K562 (cell line): ENCODE measurements around the gene GRK4. TPM values are rescaled to one million over a fixed set of nuclear protein-coding genes. Genes with fewer than 3 reads are reported as not detected.

ENCODE experiments used
- ATAC-seq: fragments of 200-7000 bp; cut with Tn5 transposase; 3 replicates; pipeline ENCODE4 v1.9.1; 2020; ENCODE audit warnings: moderate library complexity
- BruUV-seq: library from RNA; stranded (reverse); fragments of 400-500 nt; replicated peaks from 2 replicates; lab custom pipeline; 2021; lab: Mats Ljungman, UMichigan
- CTCF ChIA-PET: fragments of 300-600 bp; formaldehyde crosslinking; extraction: SDS; loops from one replicate; lab custom pipeline; 2021; ENCODE audit warnings: low intra/inter-chr PET ratio; lab: Yijun Ruan, JAX
- POLR2A ChIA-PET: fragments of 300-600, 350-650 bp; sonication (Branson Sonifier 250); formaldehyde crosslinking; extraction: SDS; loops from one replicate; lab custom pipeline; 2021; ENCODE audit warnings: antibody characterized with exemption, inconsistent platforms; lab: Yijun Ruan, JAX
- DNase-seq, 4 experiments: peaks; one replicate each; pipeline versions ENCODE4 v3.0.0 to v3.0.0-alpha.2; 2011 to 2018; ENCODE audit warnings: low spot score in 3 of 4, mixed read lengths in 3 of 4; ENCODE audit errors: extremely low read depth in 1 of 4
- FAIRE-seq: peaks from 2 replicates; lab custom pipeline; 2011; peaks lifted over from hg19 to GRCh38; lab: Jason Lieb, UNC
- H2AFZ ChIP-seq: 2 replicates; pipeline ENCODE4 v1.6.0; 2011; ENCODE audit warnings: low read depth, low read length, control low read depth, inconsistent platforms
- H3K27ac ChIP-seq: fragments of 200-600 bp; 3 replicates; pipeline ENCODE4 v1.8.0; 2011; ENCODE audit warnings: low read depth, mild to moderate bottlenecking, control low read depth, inconsistent platforms, low read length, moderate library complexity, mixed read lengths; ENCODE audit errors: extremely low read depth
- H3K27me3 ChIP-seq, 2 experiments: fragments of 300-600 bp in 1 of 2; 2 replicates in 1 of 2; 3 replicates in 1 of 2; pipeline versions ENCODE4 v1.6.0 to v1.8.0; 2011; ENCODE audit warnings: inconsistent platforms in 2 of 2, low read length in 2 of 2, mild to moderate bottlenecking in 1 of 2, mixed read lengths in 1 of 2, moderate library complexity in 1 of 2; ENCODE audit not compliant: control insufficient read depth in 2 of 2, insufficient read depth in 2 of 2
- H3K36me3 ChIP-seq: fragments of 300-600 bp; 3 replicates; pipeline ENCODE4 v1.8.0; 2011; ENCODE audit warnings: mild to moderate bottlenecking, low read length, inconsistent platforms; ENCODE audit not compliant: control insufficient read depth, insufficient read depth
- H3K4me1 ChIP-seq, 2 experiments: fragments of 200-600 bp in 1 of 2; replicated peaks in 1 of 2; 2 replicates in 1 of 2; 3 replicates in 1 of 2; pipeline versions ENCODE4 v1.5.1 to v1.8.0; 2011; ENCODE audit warnings: inconsistent platforms in 2 of 2, low read length in 2 of 2, mild to moderate bottlenecking in 1 of 2, mixed read lengths in 1 of 2, moderate library complexity in 1 of 2; ENCODE audit not compliant: control insufficient read depth in 2 of 2, insufficient read depth in 2 of 2
- H3K4me2 ChIP-seq: 2 replicates; pipeline ENCODE4 v1.6.1; 2011; ENCODE audit warnings: low read length, control low read depth, inconsistent platforms, mixed read lengths; ENCODE audit not compliant: insufficient read depth
- H3K4me3 ChIP-seq: fragments of 200-600 bp; sonication (generic), shearing (Covaris generic); 2 replicates; pipeline ENCODE4 v1.5.1; 2016; ENCODE audit warnings: control low read depth, inconsistent platforms
- H3K79me2 ChIP-seq: fragments of 200-600 bp; 3 replicates; pipeline ENCODE4 v1.8.0; 2011; ENCODE audit warnings: low read length, inconsistent platforms; ENCODE audit not compliant: control insufficient read depth, insufficient read depth
- H3K9ac ChIP-seq, 2 experiments: 2 replicates each; pipeline versions ENCODE4 v1.6.0 to v1.6.1; 2011; ENCODE audit warnings: low read depth in 2 of 2, low read length in 2 of 2, control low read depth in 1 of 2, inconsistent platforms in 1 of 2, mild to moderate bottlenecking in 1 of 2, mixed read lengths in 1 of 2; ENCODE audit not compliant: insufficient read depth in 1 of 2
- H3K9me1 ChIP-seq: one replicate; pipeline ENCODE4 v1.6.0; 2011; ENCODE audit warnings: inconsistent platforms, mild to moderate bottlenecking, low read length, moderate library complexity; ENCODE audit not compliant: control insufficient read depth, insufficient read depth
- H3K9me3 ChIP-seq: replicated peaks from 2 replicates; pipeline ENCODE4 v1.5.1; 2011; ENCODE audit warnings: low read depth, low read length, inconsistent platforms; ENCODE audit not compliant: control insufficient read depth, insufficient read depth
- H4K20me1 ChIP-seq: replicated peaks from 2 replicates; pipeline ENCODE4 v1.6.1; 2011; ENCODE audit warnings: low read length, inconsistent platforms, mixed read lengths; ENCODE audit not compliant: control insufficient read depth, insufficient read depth
- E4F1 ChIP-seq: fragments of 250-450 bp; sonication (Bioruptor Pico); IDR thresholded peaks from 2 replicates; pipeline ENCODE4 v1.5.0; 2021; ENCODE audit warnings: mild to moderate bottlenecking, borderline replicate concordance
- EGR1 ChIP-seq: fragments of 450-650 bp; conservative IDR thresholded peaks from 2 replicates; pipeline ENCODE4 v1.6.1; 2017; ENCODE audit warnings: mild to moderate bottlenecking
- ELF4 ChIP-seq: fragments of 450-650 bp; formaldehyde crosslinking; IDR thresholded peaks from 2 replicates; pipeline ENCODE4 v1.4.0; 2022; ENCODE audit warnings: missing genetic modification characterization
- EWSR1 ChIP-seq: fragments of 450-650 bp; IDR thresholded peaks from 2 replicates; pipeline ENCODE4 v1.6.1; 2018; ENCODE audit warnings: borderline replicate concordance, mild to moderate bottlenecking, low read depth, moderate library complexity; ENCODE audit not compliant: partially characterized antibody
- FOXP1 ChIP-seq: sonication (generic); formaldehyde crosslinking; IDR thresholded peaks from 2 replicates; pipeline ENCODE4 v1.8.0; 2022; ENCODE audit warnings: mild to moderate bottlenecking, missing genetic modification reagents
- HDAC8 ChIP-seq: fragments of 450-650 bp; IDR thresholded peaks from 2 replicates; pipeline ENCODE4 v1.6.1; 2016; ENCODE audit warnings: mild to moderate bottlenecking, missing genetic modification characterization, moderate library complexity, missing compliant biosample characterization
- KAT7 ChIP-seq: sonication (generic); formaldehyde crosslinking; IDR thresholded peaks from 2 replicates; pipeline ENCODE4 v1.8.0; 2022; ENCODE audit warnings: missing genetic modification reagents, mild to moderate bottlenecking, borderline replicate concordance
- KDM5B ChIP-seq: fragments of 200-600 bp; sonication (generic); IDR thresholded peaks from 2 replicates; pipeline ENCODE4 v1.6.1; 2012; ENCODE audit warnings: low read depth, mild to moderate bottlenecking, moderate library complexity, low read length, control low read depth, inconsistent platforms; ENCODE audit not compliant: insufficient replicate concordance
- POLR2A ChIP-seq: fragments of 450-650 bp; conservative IDR thresholded peaks from 2 replicates; pipeline ENCODE4 v1.6.1; 2016
- SMARCA5 ChIP-seq: fragments of 450-650 bp; IDR thresholded peaks from 2 replicates; pipeline ENCODE4 v1.6.1; 2016
- SREBF1 ChIP-seq: fragments of 150-350 bp; IDR thresholded peaks from 2 replicates; pipeline ENCODE4 v1.6.1; 2014; ENCODE audit warnings: antibody characterized with exemption, low read depth, low read length, borderline replicate concordance
- SUPT5H ChIP-seq: fragments of 450-650 bp; IDR thresholded peaks from 2 replicates; pipeline ENCODE4 v1.6.1; 2016
- TAF7 ChIP-seq: fragments of 450-650 bp; IDR thresholded peaks from 2 replicates; pipeline ENCODE4 v1.6.1; 2016; ENCODE audit warnings: missing genetic modification characterization, missing compliant biosample characterization
- TEAD1 ChIP-seq, 2 experiments: fragments of 450-650 bp in 1 of 2; sonication (generic) in 1 of 2; formaldehyde crosslinking; IDR thresholded peaks; 2 replicates each; pipeline versions ENCODE4 v1.4.0 to v1.8.0; 2020 to 2022; ENCODE audit warnings: mild to moderate bottlenecking in 2 of 2, missing genetic modification reagents in 1 of 2
- ZNF175 ChIP-seq: fragments of 200-800 bp; sonication (Bioruptor generic); IDR thresholded peaks from 2 replicates; pipeline ENCODE4 v1.6.1; 2016; ENCODE audit warnings: low read depth, mild to moderate bottlenecking, missing genetic modification characterization, missing compliant biosample characterization
- WGBS: fragments of 100-300 bp; shearing (Covaris generic); methylation state at CpG from one replicate; pipeline ENCODE4 v1.1.6; 2016; ENCODE audit warnings: low coverage, mixed read lengths; ENCODE audit not compliant: insufficient coverage; ENCODE audit errors: missing lambda C conversion rate; 5-methylcytosine and 5-hydroxymethylcytosine counted together
- in situ Hi-C: fragments of 300-500 bp; cut with MboI; formaldehyde crosslinking; loops from 4 replicates; pipeline ENCODE4 v1.15.0; 2018; ENCODE audit warnings: inconsistent platforms, mixed read lengths
- intact Hi-C: fragments of 100-400 bp; cut with micrococcal nuclease; formaldehyde crosslinking; loops from 2 replicates; pipeline ENCODE4 v1.14.2; 2022
- polyA plus RNA-seq, 8 experiments: library from polyadenylated mRNA; depleted of rRNA in 4 of 8; stranded (reverse) in 5 of 8; unstranded in 3 of 8; fragments of >200 nt; fragmentation: Nextera tagmentation in 2 of 8; fragmentation: Illumina TruSeq in 1 of 8; extraction: Ambion mirVana in 2 of 8; extraction: Trizol in 1 of 8; gene quantifications; 2 replicates each; pipeline versions ENCODE4 v1.2.1 to v1.2.3, GENCODE V29; 2011 to 2014; ENCODE audit warnings: inconsistent platforms in 1 of 8, missing spikeins in 1 of 8
- total RNA-seq, 7 experiments: library from RNA; depleted of rRNA in 6 of 7; stranded (reverse); fragments of >200 nt in 6 of 7; fragmentation: Illumina TruSeq in 2 of 7; extraction: Trizol in 2 of 7; gene quantifications; 2 replicates each; pipeline versions ENCODE4 v1.2.1 to v1.2.3, GENCODE V29; 2011 to 2021; ENCODE audit warnings: low replicate concordance in 1 of 7
- TF ChIP-seq, protein P1 (sequence below): sonication (generic); formaldehyde crosslinking; IDR thresholded peaks from 2 replicates; pipeline ENCODE4 v1.9.0; 2022; ENCODE audit warnings: mild to moderate bottlenecking, missing genetic modification reagents
- TF ChIP-seq, protein P2 (sequence below): fragments of 250-450 bp; sonication (Bioruptor Pico); IDR thresholded peaks from 2 replicates; pipeline ENCODE4 v1.4.0; 2020

The GRK4 gene
- total and polyA plus RNA-seq, 9 of the 15 experiments (the other 6 are each of a cell fraction or from before 2014, with no cell fraction given): 1.1 to 4.8 (median 2.6) TPM

DNA sequence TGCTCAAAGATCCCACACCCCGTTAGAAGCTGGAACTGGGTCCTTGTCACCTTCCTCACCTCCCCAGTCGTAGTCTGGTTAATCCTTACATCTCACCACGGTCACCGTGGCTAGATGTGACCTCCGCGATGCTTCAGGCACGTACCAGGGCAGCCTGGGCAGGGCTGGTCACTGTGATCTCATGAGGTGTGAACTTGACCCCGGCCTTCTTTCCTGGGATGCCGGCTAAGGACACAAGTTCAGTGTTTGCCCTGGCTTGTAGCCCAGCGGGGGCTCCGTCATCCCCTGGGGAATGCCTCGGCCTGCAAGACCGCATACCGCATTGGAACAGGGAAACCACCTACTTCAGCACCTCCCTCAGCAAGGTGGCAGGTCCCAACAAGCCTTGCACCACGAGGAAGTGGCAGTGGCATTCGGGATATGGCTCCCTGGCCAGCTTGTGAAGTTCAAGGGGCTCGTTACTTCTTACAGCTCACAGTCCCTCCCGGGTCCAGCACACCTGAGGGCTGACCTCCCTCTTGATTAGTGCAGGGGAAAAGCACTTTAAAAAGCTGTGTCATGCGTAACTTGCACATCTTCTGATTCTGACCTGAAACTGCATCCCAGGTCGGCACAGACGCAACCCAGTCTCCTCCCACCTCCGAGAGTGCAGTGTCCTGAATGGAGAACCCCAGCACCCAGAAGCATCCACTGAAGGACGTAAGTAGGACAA, 26.1 kb upstream of the GRK4 start (continued):
- TF ChIP-seq TAF7 (no peak), POLR2A (peak; percentile 56), SUPT5H (peak; percentile 40; the same call in 1 of the 2 replicates), TEAD1 (CRISPR knock-in tag; IDR thresholded peaks at IDR 0.05) (0 out of 4 replicates have a peak, but pooled peaks of 1 of the 2 experiments have one; percentile 37)
- TF ChIP-seq, protein P1, sequence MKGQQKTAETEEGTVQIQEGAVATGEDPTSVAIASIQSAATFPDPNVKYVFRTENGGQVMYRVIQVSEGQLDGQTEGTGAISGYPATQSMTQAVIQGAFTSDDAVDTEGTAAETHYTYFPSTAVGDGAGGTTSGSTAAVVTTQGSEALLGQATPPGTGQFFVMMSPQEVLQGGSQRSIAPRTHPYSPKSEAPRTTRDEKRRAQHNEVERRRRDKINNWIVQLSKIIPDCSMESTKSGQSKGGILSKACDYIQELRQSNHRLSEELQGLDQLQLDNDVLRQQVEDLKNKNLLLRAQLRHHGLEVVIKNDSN (CRISPR knock-in tag): 0 out of 2 replicates have a peak, but pooled peaks have one; percentile 27

DNA sequence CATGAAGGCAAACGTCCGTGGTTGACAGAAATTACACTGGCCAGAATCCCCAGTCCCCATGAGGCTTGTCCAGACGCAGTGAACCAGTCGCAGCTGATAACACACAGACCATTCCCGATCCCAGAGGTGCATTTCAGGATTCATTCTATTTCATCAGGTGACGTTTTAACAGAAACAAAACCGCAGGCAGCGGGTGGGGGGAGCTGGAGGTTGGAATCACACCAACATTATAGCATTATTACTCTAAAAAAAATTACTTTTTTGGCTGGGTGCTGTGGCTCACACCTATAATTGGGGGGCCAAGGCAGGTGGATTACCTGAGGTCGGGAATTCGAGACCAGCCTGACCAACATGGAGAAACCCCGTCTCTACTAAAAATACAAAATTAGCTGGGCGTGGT, 25.4 kb upstream of the GRK4 start:
- Histone ChIP-seq H3K36me3 (peaks cover 64% of the 10 kb centered on the region), H3K4me1 (peaks cover 17 to 51% of the 10 kb centered on the region in 2 experiments; a peak in 4 of 5 replicates), H2AFZ (no peak overlapping the region), H3K4me3 (no peak overlapping the region), H3K27me3 (no peaks in the 10 kb centered on the region), H3K27ac (no peak overlapping the region)
- ChIA-PET CTCF (no interaction called here), POLR2A (interaction anchor here (1.2 kb wide), 1 partner anchor 9 kb away, joined by 4 read pairs; no protein-coding TSS in a partner anchor)
- in situ Hi-C loops: no loop called here
- TF ChIP-seq FOXP1 (no peak), POLR2A (no peak), E4F1 (CRISPR knock-in tag) (no peak), SREBF1 (no peak), ZNF175 (CRISPR knock-in tag) (no peak), SMARCA5 (no peak), KDM5B (no peak), KAT7 (CRISPR knock-in tag) (no peak), HDAC8 (tag) (no peak), EGR1 (no peak), ELF4 (no peak), EWSR1 (no peak)
- TF ChIP-seq, protein P2, sequence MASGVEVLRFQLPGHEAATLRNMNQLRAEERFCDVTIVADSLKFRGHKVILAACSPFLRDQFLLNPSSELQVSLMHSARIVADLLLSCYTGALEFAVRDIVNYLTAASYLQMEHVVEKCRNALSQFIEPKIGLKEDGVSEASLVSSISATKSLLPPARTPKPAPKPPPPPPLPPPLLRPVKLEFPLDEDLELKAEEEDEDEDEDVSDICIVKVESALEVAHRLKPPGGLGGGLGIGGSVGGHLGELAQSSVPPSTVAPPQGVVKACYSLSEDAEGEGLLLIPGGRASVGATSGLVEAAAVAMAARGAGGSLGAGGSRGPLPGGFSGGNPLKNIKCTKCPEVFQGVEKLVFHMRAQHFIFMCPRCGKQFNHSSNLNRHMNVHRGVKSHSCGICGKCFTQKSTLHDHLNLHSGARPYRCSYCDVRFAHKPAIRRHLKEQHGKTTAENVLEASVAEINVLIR: no peak
- TF ChIP-seq, all 486 proteins: peak for 0
- intact Hi-C loops: no loop called here
- no peak for ATAC-seq
- WGBS: 79% methylated on average over 11 of the region's 12 CpGs
- Histone ChIP-seq H3K79me2 (peaks cover 27% of the 10 kb centered on the region; the same call in 2 of the 3 replicates), H3K9me1 (no peaks in the 10 kb centered on the region), H4K20me1 (peaks cover 17% of the 10 kb centered on the region; the same call in 1 of the 2 replicates), H3K9me3 (no peaks in the 10 kb centered on the region), H3K4me2 (no peak overlapping the region), H3K9ac (no peak overlapping the region)
- no peak for FAIRE-seq
- BruUV-seq: no TSS peak
- DNase-seq: no peak
